ENCODE measurements around the gene APLP2. TPM values are rescaled to one million over a fixed set of nuclear protein-coding genes. Genes with fewer than 3 reads are reported as not detected.

Gene APLP2
- total and polyA plus RNA-seq, 2 of the 13 experiments (the other 11 are each of a cell fraction or from before 2014, with no cell fraction given), result 315 to 594 TPM

DNA sequence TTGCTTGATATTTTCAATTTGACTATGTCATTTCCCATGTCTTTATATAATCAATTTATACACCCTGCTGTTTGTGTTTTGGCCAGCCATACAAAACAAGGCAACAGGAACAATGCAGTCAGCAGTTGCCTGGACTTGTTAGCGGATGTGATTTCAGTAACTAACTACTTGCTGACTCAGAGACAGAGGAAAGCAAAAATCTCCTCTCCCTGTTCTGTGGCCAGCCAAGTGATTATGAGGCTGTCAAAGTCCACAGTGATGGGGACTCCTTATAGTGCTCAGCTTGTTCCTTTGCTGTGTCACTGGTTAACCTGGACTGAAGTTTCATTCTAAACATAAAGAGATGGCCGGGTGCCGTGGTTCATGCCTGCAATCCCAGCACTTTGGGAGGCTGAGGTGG is 32.6 kb upstream of the APLP2 start (continued):
- TF ChIP-seq ZNF205 (CRISPR knock-in tag; IDR thresholded peaks at IDR 0.05) (no peak), ZMYM3 (CRISPR knock-in tag; IDR thresholded peaks at IDR 0.05) (peak; percentile 50; the same call in 1 of the 2 replicates), NCOA5 (CRISPR knock-in tag; IDR thresholded peaks at IDR 0.05) (no peak), ZBTB33 (CRISPR knock-in tag; IDR thresholded peaks at IDR 0.05) (peak; percentile 72; the same call in 1 of the 2 replicates), IKZF5 (CRISPR knock-in tag; IDR thresholded peaks at IDR 0.05) (no peak), GATA4 (IDR thresholded peaks at IDR 0.05; ENCODE audit: borderline replicate concordance, low read depth) (no peak), YY1 (IDR thresholded peaks at IDR 0.05; ENCODE audit: insufficient read depth, insufficient replicate concordance, low read depth, low read length) (no peak), ZNF329 (CRISPR knock-in tag; IDR thresholded peaks at IDR 0.05; ENCODE audit: low read depth) (no peak), THAP11 (CRISPR knock-in tag; IDR thresholded peaks at IDR 0.05) (no peak), MTF2 (CRISPR knock-in tag; IDR thresholded peaks at IDR 0.05; ENCODE audit: borderline replicate concordance) (no peak), IKZF1 (IDR thresholded peaks at IDR 0.05) (no peak), FOSL2 (CRISPR knock-in tag; IDR thresholded peaks at IDR 0.05) (peak; percentile 60), ETV5 (CRISPR knock-in tag; IDR thresholded peaks at IDR 0.05; ENCODE audit: borderline replicate concordance) (peak; percentile 22; the same call in 1 of the 2 replicates), ZNF44 (CRISPR knock-in tag; IDR thresholded peaks at IDR 0.05) (no peak)
- TF ChIP-seq, protein P1, sequence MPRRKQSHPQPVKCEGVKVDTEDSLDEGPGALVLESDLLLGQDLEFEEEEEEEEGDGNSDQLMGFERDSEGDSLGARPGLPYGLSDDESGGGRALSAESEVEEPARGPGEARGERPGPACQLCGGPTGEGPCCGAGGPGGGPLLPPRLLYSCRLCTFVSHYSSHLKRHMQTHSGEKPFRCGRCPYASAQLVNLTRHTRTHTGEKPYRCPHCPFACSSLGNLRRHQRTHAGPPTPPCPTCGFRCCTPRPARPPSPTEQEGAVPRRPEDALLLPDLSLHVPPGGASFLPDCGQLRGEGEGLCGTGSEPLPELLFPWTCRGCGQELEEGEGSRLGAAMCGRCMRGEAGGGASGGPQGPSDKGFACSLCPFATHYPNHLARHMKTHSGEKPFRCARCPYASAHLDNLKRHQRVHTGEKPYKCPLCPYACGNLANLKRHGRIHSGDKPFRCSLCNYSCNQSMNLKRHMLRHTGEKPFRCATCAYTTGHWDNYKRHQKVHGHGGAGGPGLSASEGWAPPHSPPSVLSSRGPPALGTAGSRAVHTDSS (CRISPR knock-in tag; conservative IDR thresholded peaks at IDR 0.05), result no peak
- TF ChIP-seq, protein P2, sequence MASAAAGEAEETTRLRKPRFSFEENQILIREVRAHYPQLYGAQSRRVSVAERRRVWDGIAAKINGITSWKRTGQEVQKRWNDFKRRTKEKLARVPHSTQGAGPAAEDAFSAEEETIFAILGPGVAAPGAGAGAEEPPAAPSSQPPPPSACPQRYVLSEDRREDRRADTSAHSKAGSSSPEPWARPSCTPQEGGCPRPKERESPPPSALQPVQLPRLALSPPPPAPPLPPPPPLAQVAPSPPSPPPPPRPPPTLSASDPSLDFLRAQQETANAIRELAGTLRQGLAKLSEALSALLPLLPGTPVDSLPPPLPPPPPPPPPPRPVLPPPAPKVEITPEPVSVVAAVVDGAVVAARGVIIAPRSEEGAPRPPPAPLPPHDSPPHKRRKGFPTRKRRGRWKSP (CRISPR knock-in tag; IDR thresholded peaks at IDR 0.05), result no peak
- TF ChIP-seq, protein P3, sequence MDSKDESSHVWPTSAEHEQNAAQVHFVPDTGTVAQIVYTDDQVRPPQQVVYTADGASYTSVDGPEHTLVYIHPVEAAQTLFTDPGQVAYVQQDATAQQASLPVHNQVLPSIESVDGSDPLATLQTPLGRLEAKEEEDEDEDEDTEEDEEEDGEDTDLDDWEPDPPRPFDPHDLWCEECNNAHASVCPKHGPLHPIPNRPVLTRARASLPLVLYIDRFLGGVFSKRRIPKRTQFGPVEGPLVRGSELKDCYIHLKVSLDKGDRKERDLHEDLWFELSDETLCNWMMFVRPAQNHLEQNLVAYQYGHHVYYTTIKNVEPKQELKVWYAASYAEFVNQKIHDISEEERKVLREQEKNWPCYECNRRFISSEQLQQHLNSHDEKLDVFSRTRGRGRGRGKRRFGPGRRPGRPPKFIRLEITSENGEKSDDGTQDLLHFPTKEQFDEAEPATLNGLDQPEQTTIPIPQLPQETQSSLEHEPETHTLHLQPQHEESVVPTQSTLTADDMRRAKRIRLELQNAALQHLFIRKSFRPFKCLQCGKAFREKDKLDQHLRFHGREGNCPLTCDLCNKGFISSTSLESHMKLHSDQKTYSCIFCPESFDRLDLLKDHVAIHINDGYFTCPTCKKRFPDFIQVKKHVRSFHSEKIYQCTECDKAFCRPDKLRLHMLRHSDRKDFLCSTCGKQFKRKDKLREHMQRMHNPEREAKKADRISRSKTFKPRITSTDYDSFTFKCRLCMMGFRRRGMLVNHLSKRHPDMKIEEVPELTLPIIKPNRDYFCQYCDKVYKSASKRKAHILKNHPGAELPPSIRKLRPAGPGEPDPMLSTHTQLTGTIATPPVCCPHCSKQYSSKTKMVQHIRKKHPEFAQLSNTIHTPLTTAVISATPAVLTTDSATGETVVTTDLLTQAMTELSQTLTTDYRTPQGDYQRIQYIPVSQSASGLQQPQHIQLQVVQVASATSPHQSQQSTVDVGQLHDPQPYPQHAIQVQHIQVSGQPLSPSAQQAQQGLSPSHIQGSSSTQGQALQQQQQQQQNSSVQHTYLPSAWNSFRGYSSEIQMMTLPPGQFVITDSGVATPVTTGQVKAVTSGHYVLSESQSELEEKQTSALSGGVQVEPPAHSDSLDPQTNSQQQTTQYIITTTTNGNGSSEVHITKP (CRISPR knock-in tag; IDR thresholded peaks at IDR 0.05; ENCODE audit: low read depth), result 0 out of 2 replicates have a peak, but pooled peaks have one; percentile 29

Measured in HepG2 (cell line).